IPS-20b (cell line): Measurements from ENCODE around the gene DNAJC15.

Source experiments
- H3K27ac ChIP-seq: one replicate; pipeline ENCODE4 v1.5.1; 2013; ENCODE audit warnings: low read length
- H3K27me3 ChIP-seq: 2 replicates; pipeline ENCODE4 v1.6.1; 2013; ENCODE audit warnings: mild to moderate bottlenecking, low read length, inconsistent platforms; ENCODE audit not compliant: insufficient read depth
- H3K36me3 ChIP-seq: 2 replicates; pipeline ENCODE4 v1.6.1; 2013; ENCODE audit warnings: low read depth, mild to moderate bottlenecking, inconsistent platforms, low read length, moderate library complexity; ENCODE audit not compliant: insufficient read depth
- H3K4me1 ChIP-seq: 2 replicates; pipeline ENCODE4 v1.6.1; 2013; ENCODE audit warnings: mild to moderate bottlenecking, control low read depth, inconsistent platforms, low read length, moderate library complexity; ENCODE audit not compliant: insufficient read depth
- H3K4me3 ChIP-seq: 2 replicates; pipeline ENCODE4 v1.5.1; 2013; ENCODE audit warnings: mild to moderate bottlenecking, low read length, inconsistent platforms
- H3K9ac ChIP-seq: 2 replicates; pipeline ENCODE4 v1.6.1; 2013; ENCODE audit warnings: low read depth, mild to moderate bottlenecking, inconsistent platforms, low read length, moderate library complexity
- H3K9me3 ChIP-seq: 2 replicates; pipeline ENCODE4 v1.6.1; 2013; ENCODE audit warnings: mild to moderate bottlenecking, low read depth, low read length, inconsistent platforms; ENCODE audit not compliant: insufficient read depth

DNAJC15 gene

GRCh38 chr13:43118521-43118920 is 95.1 kb downstream of the DNAJC15 start:
- H3K27ac ChIP-seq = no peak overlapping the region
- H3K4me3 ChIP-seq = no peak overlapping the region
- no peaks in the 10 kb centered on the region for H3K27me3 ChIP-seq
- H3K9me3 ChIP-seq = no peaks in the 10 kb centered on the region
- no peaks in the 10 kb centered on the region for H3K36me3 ChIP-seq
- H3K4me1 ChIP-seq = no peaks in the 10 kb centered on the region
- H3K9ac ChIP-seq = no peak overlapping the region

GRCh38 chr13:43119206-43119605 is 95.8 kb downstream of the DNAJC15 start:
- H3K27ac ChIP-seq = no peak overlapping the region
- no peak overlapping the region for H3K4me3 ChIP-seq
- no peaks in the 10 kb centered on the region for H3K27me3 ChIP-seq
- no peaks in the 10 kb centered on the region for H3K36me3 ChIP-seq
- H3K9me3 ChIP-seq = no peaks in the 10 kb centered on the region
- no peak overlapping the region for H3K9ac ChIP-seq
- H3K4me1 ChIP-seq = no peaks in the 10 kb centered on the region

- Histone ChIP-seq H3K27ac (no peak overlapping the region), H3K9me3 (no peaks in the 10 kb centered on the region), H3K36me3 (no peaks in the 10 kb centered on the region), H3K4me1 (peaks cover 16% of the 10 kb centered on the region), H3K4me3 (no peak overlapping the region), H3K27me3 (no peaks in the 10 kb centered on the region), H3K9ac (no peak overlapping the region)
Observed at GRCh38 chr13:43122791-43123190, 99.4 kb downstream of the DNAJC15 start.

- no peak overlapping the region for H3K4me3 ChIP-seq
- peaks cover 18% of the 10 kb centered on the region for H3K4me1 ChIP-seq
- H3K27ac ChIP-seq = no peak overlapping the region
- H3K9me3 ChIP-seq = no peaks in the 10 kb centered on the region
- no peaks in the 10 kb centered on the region for H3K27me3 ChIP-seq
- no peak overlapping the region for H3K9ac ChIP-seq
- no peaks in the 10 kb centered on the region for H3K36me3 ChIP-seq
Observed at GRCh38 chr13:43123856-43124255, 100.5 kb downstream of the DNAJC15 start.

- Histone ChIP-seq H3K27ac (no peak overlapping the region), H3K27me3 (no peaks in the 10 kb centered on the region), H3K36me3 (no peaks in the 10 kb centered on the region), H3K9ac (no peak overlapping the region), H3K4me3 (no peak overlapping the region), H3K9me3 (no peaks in the 10 kb centered on the region), H3K4me1 (peaks cover 18% of the 10 kb centered on the region)
Observed at GRCh38 chr13:43124490-43124889, 101.1 kb downstream of the DNAJC15 start.

- no peaks in the 10 kb centered on the region for H3K9me3 ChIP-seq
- no peak overlapping the region for H3K4me3 ChIP-seq
- H3K27me3 ChIP-seq = no peaks in the 10 kb centered on the region
- H3K9ac ChIP-seq = no peak overlapping the region
- H3K4me1 ChIP-seq = peaks cover 18% of the 10 kb centered on the region
- no peak overlapping the region for H3K27ac ChIP-seq
- H3K36me3 ChIP-seq = no peaks in the 10 kb centered on the region
Observed at GRCh38 chr13:43126420-43126819, 103.0 kb downstream of the DNAJC15 start.

GRCh38 chr13:43127103-43127798 is 103.9 kb downstream of the DNAJC15 start:
- Histone ChIP-seq H3K27ac (no peak overlapping the region), H3K36me3 (no peaks in the 10 kb centered on the region), H3K9ac (no peak overlapping the region), H3K27me3 (no peaks in the 10 kb centered on the region), H3K4me3 (no peak overlapping the region), H3K9me3 (no peaks in the 10 kb centered on the region), H3K4me1 (peaks cover 21% of the 10 kb centered on the region)

GRCh38 chr13:43127827-43128226 is 104.4 kb downstream of the DNAJC15 start:
- H3K27me3 ChIP-seq = no peaks in the 10 kb centered on the region
- H3K4me3 ChIP-seq = no peak overlapping the region
- H3K4me1 ChIP-seq = peaks cover 26% of the 10 kb centered on the region
- H3K36me3 ChIP-seq = no peaks in the 10 kb centered on the region
- H3K9ac ChIP-seq = no peak overlapping the region
- H3K27ac ChIP-seq = no peak overlapping the region
- no peaks in the 10 kb centered on the region for H3K9me3 ChIP-seq

GRCh38 chr13:43128504-43128961 is 105.1 kb downstream of the DNAJC15 start:
- Histone ChIP-seq H3K27me3 (no peaks in the 10 kb centered on the region), H3K36me3 (no peaks in the 10 kb centered on the region), H3K4me3 (no peak overlapping the region), H3K9ac (no peak overlapping the region), H3K9me3 (no peaks in the 10 kb centered on the region), H3K27ac (no peak overlapping the region), H3K4me1 (peaks cover 30% of the 10 kb centered on the region)

- Histone ChIP-seq H3K4me3 (no peak overlapping the region), H3K4me1 (peaks cover 30% of the 10 kb centered on the region), H3K9me3 (no peaks in the 10 kb centered on the region), H3K36me3 (no peaks in the 10 kb centered on the region), H3K27me3 (no peaks in the 10 kb centered on the region), H3K9ac (no peak overlapping the region), H3K27ac (no peak overlapping the region)
Observed at GRCh38 chr13:43129066-43129465, 105.7 kb downstream of the DNAJC15 start.

- Histone ChIP-seq H3K9ac (no peak overlapping the region), H3K4me3 (no peak overlapping the region), H3K9me3 (no peaks in the 10 kb centered on the region), H3K4me1 (peaks cover 30% of the 10 kb centered on the region), H3K36me3 (no peaks in the 10 kb centered on the region), H3K27ac (no peak overlapping the region), H3K27me3 (no peaks in the 10 kb centered on the region)
Observed at GRCh38 chr13:43129511-43130110, 106.2 kb downstream of the DNAJC15 start.

- Histone ChIP-seq H3K36me3 (no peaks in the 10 kb centered on the region), H3K27ac (no peak overlapping the region), H3K9me3 (no peaks in the 10 kb centered on the region), H3K4me3 (no peak overlapping the region), H3K9ac (no peak overlapping the region), H3K27me3 (no peaks in the 10 kb centered on the region), H3K4me1 (peaks cover 23% of the 10 kb centered on the region)
Observed at GRCh38 chr13:43132257-43132656, 108.9 kb downstream of the DNAJC15 start.
